ENCODE measurements around the gene SLITRK4.

SLITRK4 gene
- 0 reads per million in 3 experiments for total RNA-seq

GRCh38 chrX:143635915-143636314, at the start of gene SLITRK4:
TSS of gene SLITRK4 (minus strand) at chrX:143636101. CDS start at chrX:143631108, 4,993 bp downstream.
- no peak for DNase-seq

DNA sequence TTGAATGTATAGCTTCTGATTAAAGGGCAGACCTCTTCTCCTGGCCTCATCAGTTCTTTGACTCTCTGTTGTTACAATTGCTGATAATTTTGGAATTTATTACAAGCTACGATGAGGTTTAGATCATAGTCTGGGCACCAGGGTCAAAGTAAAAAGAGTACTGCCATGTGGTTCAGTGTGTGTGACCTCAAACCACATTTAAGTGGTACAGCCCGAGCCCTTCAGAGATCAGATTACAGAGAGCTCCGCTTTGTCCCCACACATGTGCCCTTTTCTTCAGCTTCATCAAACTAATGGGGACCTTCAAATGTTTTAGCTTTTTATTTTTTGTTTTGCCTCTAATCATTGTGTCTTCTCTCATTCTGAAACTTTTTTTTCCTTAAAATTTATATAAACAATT, 47.6 kb upstream of the SLITRK4 start:
- DNase-seq = no peak

DNA sequence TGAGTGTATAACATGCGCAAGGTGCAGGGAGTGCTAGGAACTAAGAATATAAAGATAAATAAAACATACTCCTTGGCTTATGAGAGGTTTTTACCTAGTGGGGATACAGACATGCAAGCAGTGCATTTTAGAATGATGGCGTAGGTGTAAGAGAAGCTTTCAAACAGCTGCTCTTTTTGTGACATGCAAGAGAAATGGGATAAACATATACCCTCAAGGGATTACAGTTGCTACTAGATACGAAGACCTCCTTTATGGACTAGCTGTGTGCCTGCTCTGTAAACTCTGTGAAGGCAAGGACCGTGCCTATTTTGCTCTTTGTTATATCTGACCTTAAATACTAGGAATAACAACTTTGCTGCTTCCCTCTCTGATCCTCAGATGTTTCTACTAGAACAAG, 39.0 kb upstream of the SLITRK4 start:
- DNase-seq = no peak

GRCh38 chrX:143669395-143669794, 33.5 kb upstream of the SLITRK4 start:
- DNase-seq = no peak

GRCh38 chrX:143664302-143664701, 28.4 kb upstream of the SLITRK4 start:
- DNase-seq = no peak

DNA sequence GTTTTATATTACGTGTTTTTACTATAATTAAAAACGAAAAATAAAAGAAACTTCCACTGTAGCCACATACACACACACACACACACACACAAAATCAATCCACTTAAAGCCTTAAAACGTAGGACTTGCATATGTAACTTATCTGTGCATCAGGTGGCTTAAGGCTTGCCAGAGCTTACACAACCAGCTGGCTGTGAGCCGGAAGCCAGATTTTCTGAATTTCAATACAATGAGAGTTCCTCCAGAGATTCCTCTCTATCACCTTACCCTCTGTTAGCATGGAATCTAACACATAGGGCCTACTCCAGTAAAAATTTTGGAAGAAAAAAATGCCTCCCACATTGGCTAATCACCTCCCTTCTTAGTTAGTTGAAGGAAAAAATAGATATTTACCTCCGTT, 27.9 kb upstream of the SLITRK4 start:
- DNase-seq = no peak

DNA sequence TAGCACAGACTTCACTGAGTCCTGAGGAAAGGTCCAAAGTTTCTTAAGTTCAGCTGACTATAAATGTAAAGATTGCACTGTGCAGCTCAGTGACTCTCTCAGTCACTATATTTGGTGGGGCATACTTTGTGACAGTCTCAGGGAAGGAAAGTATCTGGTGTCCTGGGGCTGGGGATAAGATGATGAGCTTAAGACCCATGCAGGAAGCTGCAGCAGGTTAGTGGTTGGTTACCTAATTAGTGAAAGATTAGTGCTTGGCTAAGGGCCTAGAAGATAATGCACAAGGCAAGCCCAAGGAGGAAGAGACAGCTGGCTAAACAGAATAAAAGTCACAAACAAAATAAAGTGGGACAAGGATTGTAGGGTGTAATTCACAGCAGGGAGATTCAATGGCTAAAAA, 25.4 kb upstream of the SLITRK4 start:
- no peak for DNase-seq

GRCh38 chrX:143648705-143649104, 12.8 kb upstream of the SLITRK4 start:
- no peak for DNase-seq

- DNase-seq = no peak
Measured at GRCh38 chrX:143642426-143642825, 6.5 kb upstream of the SLITRK4 start.

DNA sequence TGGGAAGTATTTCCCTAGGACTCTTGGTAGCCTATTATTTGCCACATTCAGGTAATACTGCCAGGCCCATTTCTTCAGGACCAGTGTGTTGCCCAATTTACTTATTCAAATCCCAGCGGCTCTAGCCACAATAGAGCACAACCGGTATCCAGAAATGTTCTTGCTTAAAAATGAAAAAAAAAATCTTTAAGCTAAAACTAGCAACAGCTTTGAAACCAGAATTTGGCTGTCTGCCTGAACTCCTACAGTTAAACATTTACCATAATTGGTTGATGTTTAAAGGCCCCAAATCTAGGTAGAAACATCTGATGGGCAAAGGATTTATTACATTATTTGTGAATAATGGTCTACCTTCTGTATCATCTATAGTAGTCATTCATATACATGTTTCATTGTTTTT, 930 bp upstream of the SLITRK4 start:
- DNase-seq = no peak

GRCh38 chrX:143634663-143635455, 1.0 kb downstream of the SLITRK4 start:
- no peak for DNase-seq

- DNase-seq = no peak
Measured at GRCh38 chrX:143634309-143634662, 1.6 kb downstream of the SLITRK4 start.

GRCh38 chrX:143633461-143634308, 2.2 kb downstream of the SLITRK4 start:
- DNase-seq = no peak

GRCh38 chrX:143632625-143633410, 3.1 kb downstream of the SLITRK4 start:
- DNase-seq = no peak

GRCh38 chrX:143623657-143624056, 12.2 kb downstream of the SLITRK4 start:
- no peak for DNase-seq

DNA sequence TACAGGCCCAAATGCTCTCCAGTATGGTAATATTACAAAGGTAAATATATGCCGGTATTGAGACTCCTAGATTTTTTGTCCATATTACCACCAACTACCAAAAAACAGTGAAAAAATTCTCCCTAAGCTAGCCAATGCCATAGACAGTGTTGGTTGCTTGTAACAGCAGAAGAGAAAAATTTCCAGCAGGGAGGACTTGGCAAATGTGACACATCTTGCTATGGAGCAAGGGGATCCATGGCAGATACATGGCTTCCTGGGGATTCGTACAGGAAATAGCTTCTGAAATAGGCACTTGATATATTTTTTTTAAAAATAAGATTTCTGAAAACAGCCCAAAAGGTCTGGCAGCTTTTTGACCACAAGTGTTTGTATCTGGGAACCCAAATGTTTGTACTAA, 14.6 kb downstream of the SLITRK4 start:
- DNase-seq = no peak

GRCh38 chrX:143615851-143616250, 20.1 kb downstream of the SLITRK4 start:
- DNase-seq = no peak

DNA sequence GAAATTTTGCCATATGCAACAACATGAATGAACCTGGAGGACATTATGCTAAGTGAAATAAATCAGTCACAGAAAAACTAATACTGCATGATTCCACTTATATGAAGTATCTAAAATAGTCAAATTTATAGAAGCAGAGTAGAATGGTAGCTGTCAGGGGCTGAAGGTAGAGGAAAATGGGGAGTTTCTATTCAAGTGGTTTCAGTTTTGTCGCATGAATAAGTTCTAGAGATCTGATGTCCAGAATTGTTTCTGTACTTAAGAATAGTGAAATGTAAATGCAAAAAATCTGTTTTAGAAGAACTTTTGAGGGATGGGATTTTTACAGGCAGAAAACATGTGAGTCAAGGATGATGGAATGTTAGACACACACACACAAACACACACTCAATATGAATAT, 34.1 kb downstream of the SLITRK4 start:
- no peak for DNase-seq

DNA sequence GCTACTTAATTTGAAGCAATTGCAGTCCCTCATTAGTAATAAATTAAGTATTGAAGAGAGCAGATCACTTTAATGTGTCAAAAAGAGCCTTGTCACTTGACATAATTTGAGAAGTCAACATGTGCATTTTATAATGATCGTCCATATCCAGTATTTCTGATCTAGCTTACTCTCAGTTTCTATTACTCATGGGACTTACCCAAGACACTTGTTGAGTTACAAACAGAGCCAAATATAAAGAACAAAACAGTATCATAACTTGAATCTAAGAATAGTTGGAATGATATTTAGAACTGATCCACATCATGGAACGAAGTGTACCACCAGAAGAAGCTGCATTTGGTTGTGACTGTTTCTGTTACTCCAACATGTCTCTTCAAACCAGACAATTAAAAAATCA, 54.7 kb downstream of the SLITRK4 start:
- no peak for DNase-seq

GRCh38 chrX:143580266-143580665, 55.6 kb downstream of the SLITRK4 start:
- DNase-seq = no peak

Measured in central memory CD4-positive, alpha-beta T cell (primary cell).